Measurements from ENCODE around the gene CD96. TPM values are rescaled to one million over a fixed set of nuclear protein-coding genes. Genes with fewer than 3 reads are reported as not detected.

CD96 gene
- total and polyA plus RNA-seq, 2 donors (not counting 3 experiments of a cell fraction or from before 2014, with no cell fraction given) = not detected

DNA sequence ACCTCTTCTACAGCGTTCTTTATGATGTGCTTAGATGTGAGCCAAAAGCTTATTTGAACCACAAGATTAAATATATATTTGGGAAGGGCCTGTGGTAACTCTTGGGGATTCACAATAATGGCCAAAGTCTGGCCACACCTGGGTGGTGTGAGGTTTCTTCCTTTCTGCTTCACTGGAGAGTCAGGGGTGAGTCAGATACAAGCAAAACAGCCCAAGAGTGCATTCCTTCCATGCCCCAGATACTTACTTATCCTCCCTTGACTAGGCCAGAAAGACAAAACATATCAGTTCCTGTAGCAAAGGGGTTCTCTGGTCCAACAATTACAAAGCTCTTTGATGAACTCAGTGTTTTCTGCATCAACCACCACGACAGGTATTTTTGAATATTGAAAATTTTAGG is 52.2 kb downstream of the CD96 start:
- dilution Hi-C loops (cut with MboI; ENCODE audit: extremely low pct_ligation_motif_present, low sequenced_read_pairs) = no loop called here
- BruUV-seq (replicated peaks) = no TSS peak
- no peaks in the 10 kb centered on the region for H4K20me1 ChIP-seq (replicated peaks; ENCODE audit: control insufficient read depth, extremely low read depth, insufficient read depth, low read length)
- H3K4me2 ChIP-seq (ENCODE audit: insufficient read depth, low read length) = no peak overlapping the region
- FAIRE-seq (no peak), DNase-seq (ENCODE audit: low read depth, low spot score) (no peak)
- ChIA-PET POLR2A (no interaction called here), CTCF (no interaction called here)
- H2AFZ ChIP-seq (ENCODE audit: low read depth, low read length) = no peak overlapping the region
- H3K4me3 ChIP-seq (replicated peaks in 1 of 3; ENCODE audit: insufficient read depth in 1 of 3, low read depth in 1 of 3, low read length in 3 of 3) = no peak overlapping the region
- peaks cover 0 to 3% of the 10 kb centered on the region in 2 experiments for H3K27me3 ChIP-seq (ENCODE audit: control insufficient read depth in 2 of 2, insufficient read depth in 2 of 2, low read length in 2 of 2)
- no peaks in the 10 kb centered on the region for H3K36me3 ChIP-seq (ENCODE audit: control insufficient read depth in 2 of 2, extremely low read depth in 1 of 2, insufficient read depth in 2 of 2, low read length in 2 of 2)
- H3K9me1 ChIP-seq (replicated peaks; ENCODE audit: control insufficient read depth, extremely low read depth, insufficient read depth, low read length) = no peaks in the 10 kb centered on the region
- H3K9me3 ChIP-seq (replicated peaks; ENCODE audit: control insufficient read depth, insufficient read depth, low read length) = no peaks in the 10 kb centered on the region
- no peak overlapping the region for H3K27ac ChIP-seq (ENCODE audit: insufficient read depth, low read depth, low read length)
- H3K79me2 ChIP-seq (ENCODE audit: control insufficient read depth, insufficient read depth, low read length) = no peaks in the 10 kb centered on the region
- H3K4me1 ChIP-seq (ENCODE audit: control insufficient read depth, extremely low read depth, insufficient read depth, low read length) = no peaks in the 10 kb centered on the region
- intact Hi-C loops (cut with micrococcal nuclease) = no loop called here
- H3K9ac ChIP-seq (replicated peaks; ENCODE audit: extremely low read depth, insufficient read depth, low read length) = no peak overlapping the region
- TF ChIP-seq JUN (IDR thresholded peaks at IDR 0.05; ENCODE audit: borderline replicate concordance, insufficient read depth, insufficient read length, low read depth) (no peak), MYC (IDR thresholded peaks at IDR 0.05; ENCODE audit: low read depth, low read length) (no peak), GATA2 (IDR thresholded peaks at IDR 0.05; ENCODE audit: insufficient read depth, insufficient read length, low read depth, low read length) (no peak), EZH2 (IDR thresholded peaks at IDR 0.05; ENCODE audit: borderline replicate concordance, low read depth, low read length, severe bottlenecking) (no peak), POLR2AphosphoS5 (IDR thresholded peaks at IDR 0.05; ENCODE audit: insufficient read depth, low read depth, low read length) (no peak), POLR2A (IDR thresholded peaks at IDR 0.05; ENCODE audit: low read depth, low read length) (no peak), FOS (IDR thresholded peaks at IDR 0.05; ENCODE audit: borderline replicate concordance, insufficient read depth, low read length) (no peak)
- TF ChIP-seq, protein P1, sequence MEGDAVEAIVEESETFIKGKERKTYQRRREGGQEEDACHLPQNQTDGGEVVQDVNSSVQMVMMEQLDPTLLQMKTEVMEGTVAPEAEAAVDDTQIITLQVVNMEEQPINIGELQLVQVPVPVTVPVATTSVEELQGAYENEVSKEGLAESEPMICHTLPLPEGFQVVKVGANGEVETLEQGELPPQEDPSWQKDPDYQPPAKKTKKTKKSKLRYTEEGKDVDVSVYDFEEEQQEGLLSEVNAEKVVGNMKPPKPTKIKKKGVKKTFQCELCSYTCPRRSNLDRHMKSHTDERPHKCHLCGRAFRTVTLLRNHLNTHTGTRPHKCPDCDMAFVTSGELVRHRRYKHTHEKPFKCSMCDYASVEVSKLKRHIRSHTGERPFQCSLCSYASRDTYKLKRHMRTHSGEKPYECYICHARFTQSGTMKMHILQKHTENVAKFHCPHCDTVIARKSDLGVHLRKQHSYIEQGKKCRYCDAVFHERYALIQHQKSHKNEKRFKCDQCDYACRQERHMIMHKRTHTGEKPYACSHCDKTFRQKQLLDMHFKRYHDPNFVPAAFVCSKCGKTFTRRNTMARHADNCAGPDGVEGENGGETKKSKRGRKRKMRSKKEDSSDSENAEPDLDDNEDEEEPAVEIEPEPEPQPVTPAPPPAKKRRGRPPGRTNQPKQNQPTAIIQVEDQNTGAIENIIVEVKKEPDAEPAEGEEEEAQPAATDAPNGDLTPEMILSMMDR (IDR thresholded peaks at IDR 0.05; ENCODE audit: extremely low read depth in 1 of 2, insufficient read depth in 1 of 2, low read depth in 1 of 2, low read length in 2 of 2) = no peak
- TF ChIP-seq, protein P2, sequence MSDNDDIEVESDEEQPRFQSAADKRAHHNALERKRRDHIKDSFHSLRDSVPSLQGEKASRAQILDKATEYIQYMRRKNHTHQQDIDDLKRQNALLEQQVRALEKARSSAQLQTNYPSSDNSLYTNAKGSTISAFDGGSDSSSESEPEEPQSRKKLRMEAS (IDR thresholded peaks at IDR 0.05; ENCODE audit: insufficient read depth, insufficient read length) = no peak

All from endothelial cell of umbilical vein (primary cell).